Stimulated activated CD4-positive, alpha-beta T cell treated with anti-CD3 and anti-CD28 coated beads, Interleukin-4, amount 100 ng/mL, for 48 hours (primary cell): Measurements from ENCODE around the gene UTRN.
A peak's percentile ranks its signal among the peaks of the same experiment; 100 is the strongest.

Experiments used
- DNase-seq, 2 donors: peaks; one replicate each; pipeline ENCODE4 v3.0.0-alpha.2; 2020; ENCODE audit warnings: low read depth in 2 of 2

UTRN gene

DNA sequence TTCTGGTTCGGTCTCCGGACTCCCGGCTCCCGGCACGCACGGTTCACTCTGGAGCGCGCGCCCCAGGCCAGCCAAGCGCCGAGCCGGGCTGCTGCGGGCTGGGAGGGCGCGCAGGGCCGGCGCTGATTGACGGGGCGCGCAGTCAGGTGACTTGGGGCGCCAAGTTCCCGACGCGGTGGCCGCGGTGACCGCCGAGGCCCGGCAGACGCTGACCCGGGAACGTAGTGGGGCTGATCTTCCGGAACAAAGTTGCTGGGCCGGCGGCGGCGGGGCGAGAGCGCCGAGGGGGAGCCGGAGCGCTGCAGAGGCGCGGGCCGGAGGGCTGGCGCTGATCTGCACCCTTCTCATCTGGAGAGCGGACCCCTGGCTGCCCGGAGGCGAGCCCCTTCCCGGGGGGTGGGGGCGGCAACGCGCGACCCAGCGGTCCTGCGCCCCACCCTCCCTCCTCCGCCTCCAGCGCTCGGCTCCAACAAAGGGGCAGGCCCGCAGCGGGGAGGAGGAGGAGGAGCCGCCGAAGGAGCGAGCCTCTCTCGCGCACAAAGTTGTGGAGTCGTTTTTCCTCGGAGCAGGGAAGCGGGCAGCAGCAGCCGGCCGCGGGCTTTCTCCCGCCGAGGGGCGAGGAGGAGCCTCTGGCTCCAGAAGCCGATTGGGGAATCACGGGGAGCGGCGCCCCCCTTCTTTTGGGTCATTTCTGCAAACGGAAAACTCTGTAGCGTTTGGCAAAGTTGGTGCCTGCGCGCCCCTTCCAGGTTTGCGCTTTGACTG, at the start of gene UTRN:
Gene UTRN (plus strand): TSS at position 553 of the 765 bp plus-strand sequence. CDS start 6,494 bp downstream, outside the sequence.
- DNase-seq, result peak; percentile 34 to 49

- DNase-seq, result no peak
Measured at GRCh38 chr6:144244688-144245087, 40.4 kb upstream of the UTRN start.

GRCh38 chr6:144246988-144247387, 38.1 kb upstream of the UTRN start:
- no peak for DNase-seq

- no peak for DNase-seq
Measured at GRCh38 chr6:144248003-144248402, 37.1 kb upstream of the UTRN start.

DNA sequence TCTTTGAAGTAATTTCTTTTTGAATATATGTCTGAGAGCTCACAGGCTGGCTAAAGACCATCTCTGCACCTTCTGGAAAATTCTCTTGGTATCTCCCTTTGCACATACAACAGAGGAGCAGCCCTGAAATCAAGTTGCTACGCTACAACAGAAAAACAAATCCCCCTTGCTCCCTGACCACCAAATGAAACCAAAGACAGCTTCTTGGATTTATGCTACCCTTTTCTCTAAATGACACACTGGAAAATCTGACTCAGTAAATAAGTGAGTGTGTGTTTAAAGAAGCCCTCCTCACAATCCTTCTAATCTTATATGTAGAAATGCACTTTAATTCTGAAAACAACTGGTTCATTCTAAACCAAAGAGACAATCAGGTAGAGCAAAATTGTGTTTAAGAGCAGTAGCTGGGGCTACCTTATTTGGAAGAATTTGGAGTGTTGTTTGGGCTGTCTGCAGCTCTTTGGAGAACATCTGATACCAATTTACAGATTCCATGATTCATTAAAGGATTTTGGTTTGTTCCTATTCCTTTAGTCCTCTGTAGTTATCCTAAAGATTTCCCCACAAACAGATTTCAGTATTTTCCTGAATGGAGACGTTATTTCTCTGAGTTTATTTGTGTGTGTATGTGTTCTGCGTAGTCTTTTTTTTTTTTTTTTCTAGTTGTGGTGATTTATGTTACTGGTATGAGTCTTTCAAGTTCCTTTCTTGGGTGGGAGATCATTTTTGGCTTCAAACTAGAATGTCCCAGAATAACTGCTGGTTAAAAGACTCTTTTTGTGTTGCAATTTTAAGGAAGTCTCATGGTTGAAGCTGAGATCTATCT, 36.4 kb upstream of the UTRN start:
- DNase-seq, result no peak

GRCh38 chr6:144250276-144250675, 34.9 kb upstream of the UTRN start:
- DNase-seq, result no peak

DNA sequence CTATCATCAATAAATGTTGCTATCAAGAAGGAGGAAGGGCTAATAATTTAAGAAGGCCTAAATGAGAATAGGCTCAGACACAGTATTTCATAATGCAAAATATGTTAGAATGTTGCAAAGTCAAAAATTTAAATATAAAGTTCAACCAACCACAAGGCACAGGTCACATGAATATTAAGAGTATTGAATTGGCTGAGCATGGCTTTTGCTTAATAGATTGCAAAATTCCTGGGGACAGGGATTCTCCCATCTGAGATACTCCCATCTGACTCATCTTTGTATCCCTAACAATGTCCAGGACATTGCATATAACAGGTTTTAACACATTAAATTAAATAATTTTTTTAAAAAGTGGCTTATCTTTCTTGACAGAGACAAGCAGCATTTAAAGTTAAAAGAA, 32.9 kb upstream of the UTRN start:
- no peak for DNase-seq

- no peak for DNase-seq
Measured at GRCh38 chr6:144259986-144260385, 25.1 kb upstream of the UTRN start.

DNA sequence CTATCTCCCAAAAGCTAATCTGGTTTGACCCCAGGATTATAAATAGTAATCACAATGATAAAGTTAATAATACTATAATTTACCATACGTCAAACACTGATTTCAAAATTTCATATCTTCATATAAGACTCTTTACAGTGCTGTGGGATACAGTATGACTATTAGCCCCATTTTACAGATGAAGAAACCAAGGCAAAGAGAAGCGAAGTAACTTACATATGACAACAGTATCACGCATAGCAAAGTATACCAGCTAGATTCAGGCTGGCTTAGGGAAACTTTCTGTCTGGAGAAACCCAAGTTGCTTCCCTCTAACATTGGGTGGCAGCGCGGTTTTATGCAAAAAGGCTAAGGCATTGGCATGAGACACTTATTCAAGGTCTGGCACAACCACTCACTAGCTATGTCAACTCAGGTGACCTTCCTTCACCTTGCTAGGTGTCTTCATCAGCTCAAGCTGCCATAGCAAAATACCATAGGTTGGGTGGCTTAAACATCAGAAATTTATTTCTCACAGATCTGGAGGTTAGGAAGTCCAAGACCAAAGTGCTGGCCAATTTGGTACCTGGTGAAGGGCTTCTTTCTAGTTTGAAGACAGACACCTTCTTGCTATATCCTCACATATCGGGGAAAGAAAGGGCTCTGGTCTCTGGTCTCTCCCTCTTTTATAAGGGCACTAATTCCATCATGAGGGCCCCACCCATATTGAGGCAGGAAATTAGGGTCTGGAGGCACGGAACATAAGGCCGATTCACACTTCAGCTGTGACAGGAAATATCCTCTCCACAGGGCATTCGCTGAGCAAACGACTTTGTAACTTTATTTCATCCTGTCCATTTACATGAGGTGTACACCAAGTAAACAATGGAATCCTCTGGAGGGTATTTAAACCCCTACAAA, 22.4 kb upstream of the UTRN start:
- DNase-seq, result no peak

DNA sequence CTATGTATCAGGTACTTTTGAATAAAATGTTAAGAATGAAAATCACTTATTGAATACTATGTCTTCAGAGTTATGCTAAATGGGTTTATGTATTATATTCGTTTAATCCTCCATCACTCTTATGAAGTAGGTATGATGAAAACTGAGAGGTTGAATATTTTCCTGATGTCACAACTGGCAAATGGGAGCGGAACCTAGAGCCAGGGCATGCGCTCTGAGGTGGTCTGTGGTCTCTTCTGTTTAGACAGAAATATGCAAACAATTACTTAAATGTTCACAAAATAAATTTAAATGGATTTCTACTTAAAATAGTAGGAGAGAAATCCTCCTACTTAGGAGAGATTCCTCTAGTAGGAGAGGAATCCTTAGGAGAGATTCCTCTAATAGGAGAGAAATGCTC, 21.3 kb upstream of the UTRN start:
- no peak for DNase-seq

- DNase-seq, result no peak
Measured at GRCh38 chr6:144264270-144265060, 20.7 kb upstream of the UTRN start.

DNA sequence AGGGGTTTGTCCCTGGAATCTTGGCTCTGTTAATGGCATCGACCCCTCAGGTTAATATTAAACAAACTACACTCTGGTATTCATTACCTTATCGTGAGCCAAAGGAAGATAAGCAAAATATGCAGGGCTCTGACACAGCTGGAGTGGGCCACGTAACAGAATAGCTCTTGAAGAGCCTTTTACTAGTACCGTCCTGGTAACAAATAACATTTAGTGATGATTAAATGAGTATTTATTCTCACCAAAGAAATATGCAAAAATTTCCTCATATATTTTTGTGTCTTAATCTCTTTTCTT, 20.1 kb upstream of the UTRN start:
- no peak for DNase-seq

GRCh38 chr6:144265390-144265789, 19.7 kb upstream of the UTRN start:
- DNase-seq, result no peak

- no peak for DNase-seq
Measured at GRCh38 chr6:144266091-144266649, 19.0 kb upstream of the UTRN start.

- no peak for DNase-seq
Measured at GRCh38 chr6:144268794-144269349, 16.3 kb upstream of the UTRN start.

DNA sequence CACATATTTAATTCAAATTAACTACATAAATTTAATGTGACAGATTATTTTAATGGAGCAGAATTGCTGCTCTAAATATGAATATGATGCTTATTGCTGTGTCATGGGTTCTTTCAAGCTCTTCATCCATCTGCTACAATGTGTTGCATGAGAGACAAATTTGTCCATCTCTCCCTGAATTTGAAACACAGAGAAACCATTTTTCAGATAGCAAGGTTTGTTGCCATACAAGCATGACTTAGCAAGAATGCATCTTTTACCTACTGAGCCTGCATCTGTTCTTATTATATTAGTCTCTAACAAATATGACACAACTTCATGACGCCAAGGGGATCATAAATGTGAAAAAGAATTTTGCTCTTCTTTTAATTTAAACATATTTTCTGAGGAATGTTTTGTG, 8.0 kb upstream of the UTRN start:
- DNase-seq, result no peak

DNA sequence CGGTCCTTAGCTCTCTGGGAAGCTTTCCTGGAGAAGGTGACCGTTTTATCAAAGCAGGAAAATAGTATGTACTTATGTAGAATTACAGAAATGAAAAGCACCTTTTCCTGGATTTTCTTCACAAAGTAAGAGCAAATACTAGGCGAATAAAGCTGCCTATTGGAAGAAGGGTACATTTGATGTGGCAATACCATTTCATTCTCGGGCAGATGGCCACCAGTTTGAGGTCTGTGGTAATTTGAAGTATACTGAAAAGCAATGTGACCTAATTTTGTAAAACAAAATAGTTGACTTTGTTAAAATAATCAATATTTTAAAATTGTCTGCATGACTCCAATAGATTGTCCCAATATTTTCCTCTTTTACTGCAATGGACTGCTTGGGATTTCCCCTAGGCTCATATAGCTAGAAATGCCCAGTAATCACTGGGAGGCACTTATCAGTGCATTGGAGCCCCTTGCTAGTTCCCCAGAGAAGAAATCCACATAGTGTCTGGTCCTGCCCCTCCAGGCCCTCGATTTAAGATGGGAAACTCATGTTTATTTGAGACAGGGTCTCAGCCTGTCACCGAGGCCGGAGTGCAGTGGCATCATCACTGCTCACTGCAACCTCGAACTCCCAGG, 7.4 kb upstream of the UTRN start:
- no peak for DNase-seq

- no peak for DNase-seq
Measured at GRCh38 chr6:144278659-144279314, 6.3 kb upstream of the UTRN start.

DNA sequence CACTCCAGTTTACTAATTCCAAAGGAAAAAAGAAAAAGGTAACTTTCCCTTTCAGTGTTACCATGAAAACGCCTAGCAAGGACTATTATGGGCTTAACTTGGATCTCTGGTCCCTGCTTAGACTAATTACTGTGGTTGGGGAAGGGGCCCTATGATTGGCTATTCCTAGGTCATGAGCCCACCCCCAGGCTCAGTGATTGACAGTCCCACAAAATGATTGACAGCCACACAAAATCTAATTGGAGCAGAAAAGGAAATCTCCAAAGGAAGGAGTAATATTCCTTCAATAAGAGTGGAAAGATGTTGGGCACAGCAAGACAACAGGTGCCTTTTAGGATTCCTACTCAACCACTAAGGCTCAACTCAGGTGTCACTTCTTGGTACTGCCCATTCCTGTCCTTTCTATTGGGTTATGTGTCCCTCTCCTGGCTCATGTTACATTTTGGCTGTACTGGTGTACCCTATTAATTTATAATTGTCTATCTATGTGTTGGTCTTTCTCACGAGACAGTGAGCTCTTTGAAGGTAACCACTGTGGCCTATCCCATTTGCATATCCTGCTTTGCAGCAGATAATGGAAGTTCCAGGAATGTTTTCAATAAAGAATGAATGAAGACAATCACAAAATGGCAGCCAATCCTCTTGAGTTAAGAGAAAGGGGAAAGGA, 5.5 kb upstream of the UTRN start:
- no peak for DNase-seq
